Gastroesophageal sphincter (tissue), 4 donors: ENCODE data around the gene CALY. TPM values are rescaled to one million over a fixed set of nuclear protein-coding genes. Genes with fewer than 3 reads are reported as not detected.

Source experiments
- ATAC-seq: fragments of 150-250 bp; one replicate; pipeline ENCODE4 v1.9.1; 2016; ENCODE audit warnings: mild to moderate bottlenecking, moderate library complexity
- H3K27ac ChIP-seq, 4 donors: fragments of 200-600 bp; sonication (generic) in 3 of 4; 1 replicate in 3 of 4; 2 replicates in 1 of 4; pipeline ENCODE4 v1.5.1; 2016 to 2019
- H3K27me3 ChIP-seq: fragments of 200-600 bp; sonication (generic); one replicate; pipeline ENCODE4 v1.5.1; 2019
- H3K36me3 ChIP-seq, 2 donors: fragments of 200-600 bp; sonication (generic); one replicate each; pipeline ENCODE4 v1.5.1; 2019; ENCODE audit warnings: control low read depth in 1 of 2
- H3K4me1 ChIP-seq, 3 donors: fragments of 200-600 bp; sonication (generic); 1 replicate in 2 of 3; 2 replicates in 1 of 3; pipeline ENCODE4 v1.5.1; 2016 to 2019; ENCODE audit warnings: control low read depth in 2 of 3
- H3K4me3 ChIP-seq, 2 donors: fragments of 200-600 bp; sonication (generic); one replicate each; pipeline ENCODE4 v1.5.1; 2019; ENCODE audit warnings: mild to moderate bottlenecking in 1 of 2, moderate library complexity in 1 of 2
- H3K9me3 ChIP-seq, 3 donors: fragments of 200-600 bp; sonication (generic); one replicate each; pipeline ENCODE4 v1.5.1; 2017 to 2019; ENCODE audit warnings: control low read depth in 2 of 3
- CTCF ChIP-seq, 4 experiments: fragments of 200-600 bp in 2 of 4; fragments of 450-650 bp in 2 of 4; sonication (generic) in 1 of 4; IDR thresholded peaks; one replicate each; pipeline ENCODE4 v1.5.1; 2017 to 2019; ENCODE audit warnings: antibody characterized with exemption in 4 of 4, mild to moderate bottlenecking in 2 of 4, moderate library complexity in 2 of 4
- EP300 ChIP-seq: sonication (generic); formaldehyde crosslinking; IDR thresholded peaks from one replicate; pipeline ENCODE4 v1.6.1; 2017; ENCODE audit warnings: antibody characterized with exemption, mild to moderate bottlenecking
- POLR2A ChIP-seq, 2 donors: fragments of 450-650 bp; IDR thresholded peaks; one replicate each; pipeline ENCODE4 v1.6.1; 2017; ENCODE audit warnings: antibody characterized with exemption in 2 of 2, mild to moderate bottlenecking in 2 of 2, moderate library complexity in 1 of 2
- POLR2AphosphoS5 ChIP-seq: sonication (generic); formaldehyde crosslinking; IDR thresholded peaks from one replicate; pipeline ENCODE4 v1.6.1; 2017; ENCODE audit warnings: antibody characterized with exemption
- WGBS, 2 donors: methylation state at CpG; one replicate each; pipeline ENCODE4 v1.1.5; 2018; ENCODE audit warnings: low coverage in 1 of 2; 5-methylcytosine and 5-hydroxymethylcytosine counted together
- total RNA-seq, 4 donors: library from RNA; depleted of rRNA; stranded (reverse); fragments of >200 nt; gene quantifications; one replicate each; pipeline ENCODE4 v1.1.0, GENCODE V29; 2016

Gene CALY
- total RNA-seq, 4 donors from 2014 or later: 0.47 to 1.5 (median 1.5) TPM; not detected in 1

DNA sequence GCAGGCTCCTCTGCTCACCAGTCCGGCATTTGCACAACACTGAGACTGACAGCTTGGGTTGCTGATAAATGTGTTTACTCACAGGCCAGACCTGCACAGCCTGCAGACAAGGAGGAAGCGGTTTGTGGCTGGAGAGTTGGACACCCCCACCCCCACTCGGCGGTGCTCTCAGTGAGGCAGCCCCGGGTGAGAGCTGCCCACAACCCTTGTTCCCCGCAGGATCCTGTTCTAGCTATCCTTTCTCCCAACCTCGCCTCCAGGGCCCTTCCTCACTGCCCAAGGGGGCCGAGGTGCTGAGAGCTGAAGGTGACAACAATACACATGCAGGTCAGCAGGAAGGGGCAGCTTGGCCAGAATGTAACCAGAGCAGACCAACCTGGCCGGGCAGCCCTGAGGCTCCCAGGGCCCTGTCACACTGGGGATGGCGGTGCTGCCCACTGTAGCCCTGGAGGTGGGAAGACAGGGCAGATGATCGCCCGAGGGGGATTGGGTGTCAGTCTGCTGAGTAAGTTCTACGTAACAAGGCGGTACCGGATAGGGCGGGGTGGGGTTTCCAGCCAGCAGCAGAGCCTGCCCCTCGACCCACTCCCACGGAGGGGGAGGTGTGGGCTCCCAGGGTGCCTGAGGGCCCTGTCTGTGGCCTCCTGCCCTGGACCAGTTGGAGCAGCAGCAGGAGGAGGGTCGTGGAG lies 58.0 kb downstream of the CALY start:
- H3K36me3 ChIP-seq: peaks cover 0 to 58% of the 10 kb centered on the region in 2 donors
- peak; percentile 27 for ATAC-seq
- H3K4me3 ChIP-seq: no peak overlapping the region
- peaks cover 34% of the 10 kb centered on the region for H3K27me3 ChIP-seq
- H3K27ac ChIP-seq: no peak overlapping the region
- no peaks in the 10 kb centered on the region for H3K9me3 ChIP-seq
- 50% methylated on average over 4 of the region's 19 CpGs; no CpG with 5 or more reads in 1 of the 2 donors for WGBS, 2 donors
- no peak for TF ChIP-seq POLR2AphosphoS5
- no peak for TF ChIP-seq POLR2A (IDR thresholded peaks at IDR 0.05)
- TF ChIP-seq EP300: no peak
- TF ChIP-seq CTCF (IDR thresholded peaks at IDR 0.05): no peak
- H3K4me1 ChIP-seq: peaks cover 0 to 26% (median 6%) of the 10 kb centered on the region in 3 donors

DNA sequence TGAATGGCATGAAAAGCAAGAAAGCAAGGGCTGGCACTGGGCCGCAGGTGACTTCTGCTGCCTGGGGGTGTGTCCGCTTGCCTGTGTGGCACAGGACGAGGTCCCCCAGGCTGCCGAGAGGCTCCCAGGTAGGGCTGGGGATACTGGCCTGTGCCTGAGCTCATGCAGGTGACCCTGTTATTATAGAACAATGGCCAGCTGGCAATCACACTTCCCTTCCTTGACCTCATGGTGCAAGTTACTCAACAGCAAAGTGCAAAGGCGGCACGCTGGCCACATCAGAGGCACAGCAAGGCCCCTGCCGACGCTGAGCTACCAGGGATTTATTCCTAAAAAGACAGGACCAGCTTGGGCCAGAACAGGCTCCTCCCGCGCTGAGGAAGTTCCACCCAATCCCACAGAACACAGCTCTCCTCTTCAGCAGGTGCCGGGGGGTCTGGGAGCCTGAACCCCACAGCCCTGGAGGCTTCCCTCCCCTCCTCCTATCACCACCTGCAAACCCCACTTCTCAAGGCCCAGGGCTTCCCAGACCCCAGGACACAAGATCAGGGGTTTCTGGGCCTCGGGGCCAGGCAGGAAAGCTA lies 58.6 kb downstream of the CALY start:
- 45 to 80% methylated on average over 2 of the region's 12 CpGs for WGBS, 2 donors
- peaks cover 0 to 26% (median 6%) of the 10 kb centered on the region in 3 donors for H3K4me1 ChIP-seq
- peaks cover 0 to 52% of the 10 kb centered on the region in 2 donors for H3K36me3 ChIP-seq
- H3K27me3 ChIP-seq: peaks cover 34% of the 10 kb centered on the region
- no peak overlapping the region for H3K4me3 ChIP-seq
- no peaks in the 10 kb centered on the region for H3K9me3 ChIP-seq
- no peak for TF ChIP-seq POLR2A (IDR thresholded peaks at IDR 0.05)
- TF ChIP-seq POLR2AphosphoS5: no peak
- TF ChIP-seq EP300: no peak
- no peak for TF ChIP-seq CTCF (IDR thresholded peaks at IDR 0.05)
- ATAC-seq: no peak
- H3K27ac ChIP-seq: no peak overlapping the region

GRCh38 chr10:133277277-133277992 lies 59.3 kb downstream of the CALY start:
- ATAC-seq: no peak
- 74% methylated on average over 4 of the region's 25 CpGs; no CpG with 5 or more reads in 1 of the 2 donors for WGBS, 2 donors
- TF ChIP-seq CTCF (IDR thresholded peaks at IDR 0.05) (no peak), POLR2A (IDR thresholded peaks at IDR 0.05) (no peak), EP300 (no peak), POLR2AphosphoS5 (no peak)
- Histone ChIP-seq H3K27ac (no peak overlapping the region), H3K36me3 (peaks cover 0 to 45% of the 10 kb centered on the region in 2 donors), H3K4me1 (peaks cover 0 to 26% (median 6%) of the 10 kb centered on the region in 3 donors), H3K27me3 (peaks cover 34% of the 10 kb centered on the region), H3K4me3 (no peak overlapping the region), H3K9me3 (no peaks in the 10 kb centered on the region)

- peak within 1 kb of the TSS in 1 of 2 donors; percentile 32 for H3K4me3 ChIP-seq
- TF ChIP-seq CTCF (IDR thresholded peaks at IDR 0.05) (no peak), EP300 (no peak), POLR2AphosphoS5 (no peak), POLR2A (IDR thresholded peaks at IDR 0.05) (no peak)
- WGBS, 2 donors: 11% methylated on average over 7 of the region's 63 CpGs; no CpG with 5 or more reads in 1 of the 2 donors
These were observed 60.1 kb downstream of the CALY start, which contains the start of gene ADAM8 for GRCh38 chr10:133276435-133277201. Gene ADAM8, minus strand, starts transcription at chr10:133276868. Its CDS starts 51 bp downstream, at chr10:133276817.

More at GRCh38 chr10:133276435-133277201, 60.1 kb downstream of the CALY start, which contains the start of gene ADAM8:
- Histone ChIP-seq H3K4me1 (peaks cover 0 to 26% (median 6%) of the 10 kb centered on the region in 3 donors), H3K36me3 (peaks cover 0 to 41% of the 10 kb centered on the region in 2 donors), H3K27me3 (peaks cover 34% of the 10 kb centered on the region), H3K27ac (no peak within 1 kb of the TSS), H3K9me3 (no peaks in the 10 kb centered on the region)
- ATAC-seq: no peak
